Neural crest cell (in vitro differentiated cells): ENCODE data around the gene NRSN1. TPM values are rescaled to one million over a fixed set of nuclear protein-coding genes. Genes with fewer than 3 reads are reported as not detected.

Experiments
- DNase-seq: peaks from one replicate; pipeline ENCODE4 v3.0.0; 2021; ENCODE audit warnings: low read depth, mixed read lengths, low spot score
- H3K27ac Mint-ChIP-seq: one replicate; pipeline ENCODE4 v1.8.0; 2021; ENCODE audit warnings: mild to moderate bottlenecking, mixed read lengths; ENCODE audit not compliant: unreplicated experiment
- H3K27me3 Mint-ChIP-seq: 2 replicates; pipeline ENCODE4 v1.8.0; 2021; ENCODE audit warnings: low read depth, mild to moderate bottlenecking, mixed read lengths
- H3K36me3 Mint-ChIP-seq: 2 replicates; pipeline ENCODE4 v1.8.0; 2021; ENCODE audit warnings: low read depth, mild to moderate bottlenecking, mixed read lengths
- H3K4me1 Mint-ChIP-seq: 2 replicates; pipeline ENCODE4 v1.8.0; 2021; ENCODE audit warnings: mixed read lengths
- H3K4me3 Mint-ChIP-seq: one replicate; pipeline ENCODE4 v1.8.0; 2021; ENCODE audit warnings: mild to moderate bottlenecking, mixed read lengths
- H3K9me3 Mint-ChIP-seq: 2 replicates; pipeline ENCODE4 v1.8.0; 2021; ENCODE audit warnings: mixed read lengths
- CTCF ChIP-seq: fragments of 200-600 bp; sonication (generic); conservative IDR thresholded peaks from 2 replicates; pipeline ENCODE4 v1.5.0; 2021; ENCODE audit warnings: antibody characterized with exemption, mild to moderate bottlenecking
- total RNA-seq: library from RNA; stranded (reverse); gene quantifications from 2 replicates; pipeline ENCODE4 v1.2.1, GENCODE V29; 2021

Gene NRSN1
- total RNA-seq, 1 donor from 2014 or later = 0.54 TPM

- Mint-ChIP-seq H3K36me3 (no peaks in the 10 kb centered on the region), H3K27me3 (no peaks in the 10 kb centered on the region), H3K4me1 (no peaks in the 10 kb centered on the region), H3K27ac (no peak overlapping the region), H3K9me3 (no peaks in the 10 kb centered on the region), H3K4me3 (no peak overlapping the region)
- TF ChIP-seq CTCF = no peak
- no peak for DNase-seq
Observed at GRCh38 chr6:24148154-24148570, 22.1 kb downstream of the NRSN1 start.

- Mint-ChIP-seq H3K4me3 (no peak overlapping the region), H3K36me3 (no peaks in the 10 kb centered on the region), H3K27ac (no peak overlapping the region), H3K9me3 (no peaks in the 10 kb centered on the region), H3K4me1 (no peaks in the 10 kb centered on the region), H3K27me3 (no peaks in the 10 kb centered on the region)
- no peak for TF ChIP-seq CTCF
- DNase-seq = no peak
Observed at GRCh38 chr6:24148684-24149083, 22.7 kb downstream of the NRSN1 start.

- no peaks in the 10 kb centered on the region for H3K36me3 Mint-ChIP-seq
Observed at GRCh38 chr6:24149296-24149695, 23.3 kb downstream of the NRSN1 start.

GRCh38 chr6:24149836-24150235 is 23.8 kb downstream of the NRSN1 start:
- H3K36me3 Mint-ChIP-seq = no peaks in the 10 kb centered on the region
- H3K27me3 Mint-ChIP-seq = no peaks in the 10 kb centered on the region
- H3K27ac Mint-ChIP-seq = no peak overlapping the region
- H3K9me3 Mint-ChIP-seq = no peaks in the 10 kb centered on the region
- H3K4me1 Mint-ChIP-seq = no peaks in the 10 kb centered on the region
- DNase-seq = no peak
- no peak for TF ChIP-seq CTCF
- no peak overlapping the region for H3K4me3 Mint-ChIP-seq

More at GRCh38 chr6:24149296-24149695, 23.3 kb downstream of the NRSN1 start:
- DNase-seq = no peak
- Mint-ChIP-seq H3K9me3 (no peaks in the 10 kb centered on the region), H3K4me1 (no peaks in the 10 kb centered on the region), H3K4me3 (no peak overlapping the region), H3K27me3 (no peaks in the 10 kb centered on the region), H3K27ac (no peak overlapping the region)
- no peak for TF ChIP-seq CTCF

- no peak overlapping the region for H3K4me3 Mint-ChIP-seq
- TF ChIP-seq CTCF = no peak
- H3K36me3 Mint-ChIP-seq = no peaks in the 10 kb centered on the region
- no peak for DNase-seq
- no peak overlapping the region for H3K27ac Mint-ChIP-seq
- no peaks in the 10 kb centered on the region for H3K9me3 Mint-ChIP-seq
- no peaks in the 10 kb centered on the region for H3K27me3 Mint-ChIP-seq
- no peaks in the 10 kb centered on the region for H3K4me1 Mint-ChIP-seq
Observed at GRCh38 chr6:24152014-24152413, 26.0 kb downstream of the NRSN1 start.

GRCh38 chr6:24154121-24154520 is 28.1 kb downstream of the NRSN1 start:
- Mint-ChIP-seq H3K27me3 (no peaks in the 10 kb centered on the region), H3K4me3 (no peak overlapping the region), H3K27ac (no peak overlapping the region), H3K9me3 (no peaks in the 10 kb centered on the region), H3K4me1 (no peaks in the 10 kb centered on the region), H3K36me3 (no peaks in the 10 kb centered on the region)
- no peak for DNase-seq
- no peak for TF ChIP-seq CTCF
